Ovary (tissue), 3 donors: ENCODE data around the gene RRAS2.

Experiments
- EP300 ChIP-seq: sonication (generic); formaldehyde crosslinking; IDR thresholded peaks from one replicate; pipeline ENCODE4 v1.6.1; 2017; ENCODE audit warnings: antibody characterized with exemption
- POLR2A ChIP-seq: fragments of 450-650 bp; IDR thresholded peaks from one replicate; pipeline ENCODE4 v1.6.1; 2017; ENCODE audit warnings: antibody characterized with exemption, mild to moderate bottlenecking, moderate library complexity
- TF ChIP-seq, protein P1 (sequence below), 3 donors: fragments of 450-650 bp in 2 of 3; fragments of 200-600 bp in 1 of 3; IDR thresholded peaks; one replicate each; pipeline versions ENCODE4 v1.5.1 to v1.8.0; 2016 to 2022; ENCODE audit warnings: antibody characterized with exemption in 3 of 3, mild to moderate bottlenecking in 1 of 3
- donor health status: DM: no; HTN: no; CAD: no.

GRCh38 chr11:14230407-14230806 lies 128.6 kb downstream of the RRAS2 start:
- TF ChIP-seq, protein P1, sequence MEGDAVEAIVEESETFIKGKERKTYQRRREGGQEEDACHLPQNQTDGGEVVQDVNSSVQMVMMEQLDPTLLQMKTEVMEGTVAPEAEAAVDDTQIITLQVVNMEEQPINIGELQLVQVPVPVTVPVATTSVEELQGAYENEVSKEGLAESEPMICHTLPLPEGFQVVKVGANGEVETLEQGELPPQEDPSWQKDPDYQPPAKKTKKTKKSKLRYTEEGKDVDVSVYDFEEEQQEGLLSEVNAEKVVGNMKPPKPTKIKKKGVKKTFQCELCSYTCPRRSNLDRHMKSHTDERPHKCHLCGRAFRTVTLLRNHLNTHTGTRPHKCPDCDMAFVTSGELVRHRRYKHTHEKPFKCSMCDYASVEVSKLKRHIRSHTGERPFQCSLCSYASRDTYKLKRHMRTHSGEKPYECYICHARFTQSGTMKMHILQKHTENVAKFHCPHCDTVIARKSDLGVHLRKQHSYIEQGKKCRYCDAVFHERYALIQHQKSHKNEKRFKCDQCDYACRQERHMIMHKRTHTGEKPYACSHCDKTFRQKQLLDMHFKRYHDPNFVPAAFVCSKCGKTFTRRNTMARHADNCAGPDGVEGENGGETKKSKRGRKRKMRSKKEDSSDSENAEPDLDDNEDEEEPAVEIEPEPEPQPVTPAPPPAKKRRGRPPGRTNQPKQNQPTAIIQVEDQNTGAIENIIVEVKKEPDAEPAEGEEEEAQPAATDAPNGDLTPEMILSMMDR (IDR thresholded peaks at IDR 0.05): no peak
- TF ChIP-seq EP300 (no peak), POLR2A (no peak)
